ENCODE data around the gene NPHP1.
"Not testable (repeated sequence)": the region's sequence is repeated elsewhere in the genome, so short reads cannot be mapped to it uniquely, and the experiment has no call there.

Gene NPHP1

DNA sequence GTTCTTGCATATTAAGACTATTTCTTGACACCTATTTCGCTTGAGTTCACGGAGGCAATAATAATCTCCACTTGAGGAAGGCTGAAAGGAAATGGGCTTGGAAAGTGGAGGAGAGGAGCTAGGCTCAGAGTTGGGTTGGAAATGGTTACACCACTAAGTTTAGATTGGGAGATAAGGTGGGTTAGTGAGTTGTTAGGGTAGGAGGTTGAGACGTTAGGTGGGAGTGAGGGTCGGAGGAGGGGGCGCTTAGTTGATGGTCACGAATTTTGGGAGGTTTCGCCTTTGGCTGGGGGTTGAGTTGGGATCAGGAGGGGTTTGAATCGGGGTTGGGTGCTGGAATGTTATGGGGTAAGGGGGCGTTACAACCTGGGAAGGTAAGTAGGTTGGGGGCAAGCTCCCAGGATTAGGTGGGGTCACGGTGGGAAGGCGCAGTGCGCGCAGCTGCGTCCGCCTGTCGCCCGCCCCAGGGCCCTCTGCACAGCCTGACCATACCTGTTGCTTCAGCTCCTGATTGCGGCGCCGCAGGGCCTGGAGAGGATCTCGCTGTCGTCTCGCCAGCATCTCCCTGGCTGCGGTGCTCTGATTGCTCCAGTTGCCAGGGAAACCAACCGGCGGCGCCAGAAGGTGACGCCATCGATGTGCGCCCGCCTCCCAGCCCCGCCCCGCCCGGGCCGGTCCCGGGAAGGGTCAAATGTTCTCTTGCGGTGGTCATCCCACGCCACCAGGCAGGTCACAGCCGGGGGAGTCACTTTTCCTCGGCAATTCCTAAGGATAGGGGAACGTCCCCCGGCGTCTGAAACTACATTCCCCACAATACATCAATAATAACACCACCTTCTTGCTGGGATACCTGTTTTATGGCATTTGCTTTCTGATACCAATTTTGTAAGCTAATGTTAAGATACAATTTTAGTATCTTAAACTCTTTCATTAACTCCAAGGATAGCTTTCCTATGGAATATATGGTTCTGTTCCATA is at the start of gene NPHP1:
Gene NPHP1, minus strand, starts transcription at position 606 of the 978 bp plus-strand sequence. Its CDS starts 45 bp downstream, at position 561.
- peak; percentile 82 for DNase-seq

DNA sequence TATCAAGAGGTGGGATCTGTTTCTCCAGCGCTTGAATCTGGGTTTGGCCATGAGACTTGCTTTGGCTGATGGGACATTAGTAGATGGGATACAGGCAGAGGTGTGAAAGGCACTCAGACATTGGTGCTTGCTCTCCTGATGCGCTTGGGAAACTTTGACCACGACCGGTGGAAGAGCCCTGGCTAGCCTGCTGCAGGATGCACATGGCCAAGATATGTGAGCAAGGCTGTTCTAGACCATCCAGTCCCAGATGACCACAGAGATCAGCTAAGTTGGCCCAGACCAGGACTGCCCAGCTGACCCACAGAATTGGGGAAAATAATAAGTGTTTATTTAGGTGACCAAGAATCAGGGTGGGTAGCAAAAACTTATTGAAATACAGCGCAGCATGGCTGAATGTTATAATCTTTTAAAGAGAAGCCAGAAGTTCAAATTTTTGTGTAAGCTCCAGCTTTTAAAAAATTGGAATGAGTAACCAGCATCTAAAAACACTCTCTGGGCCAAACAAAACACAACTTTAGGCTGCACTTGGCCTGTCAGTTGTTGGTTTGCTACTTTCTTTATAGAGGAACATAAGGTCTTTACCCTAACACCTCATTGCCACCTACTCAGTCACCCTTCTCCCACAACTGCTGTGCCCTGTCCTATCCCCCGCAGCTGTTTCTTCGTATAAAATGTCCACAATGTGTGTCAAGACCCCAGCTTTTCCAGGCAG is 43.4 kb upstream of the NPHP1 start:
- DNase-seq, result not testable (repeated sequence)

DNA sequence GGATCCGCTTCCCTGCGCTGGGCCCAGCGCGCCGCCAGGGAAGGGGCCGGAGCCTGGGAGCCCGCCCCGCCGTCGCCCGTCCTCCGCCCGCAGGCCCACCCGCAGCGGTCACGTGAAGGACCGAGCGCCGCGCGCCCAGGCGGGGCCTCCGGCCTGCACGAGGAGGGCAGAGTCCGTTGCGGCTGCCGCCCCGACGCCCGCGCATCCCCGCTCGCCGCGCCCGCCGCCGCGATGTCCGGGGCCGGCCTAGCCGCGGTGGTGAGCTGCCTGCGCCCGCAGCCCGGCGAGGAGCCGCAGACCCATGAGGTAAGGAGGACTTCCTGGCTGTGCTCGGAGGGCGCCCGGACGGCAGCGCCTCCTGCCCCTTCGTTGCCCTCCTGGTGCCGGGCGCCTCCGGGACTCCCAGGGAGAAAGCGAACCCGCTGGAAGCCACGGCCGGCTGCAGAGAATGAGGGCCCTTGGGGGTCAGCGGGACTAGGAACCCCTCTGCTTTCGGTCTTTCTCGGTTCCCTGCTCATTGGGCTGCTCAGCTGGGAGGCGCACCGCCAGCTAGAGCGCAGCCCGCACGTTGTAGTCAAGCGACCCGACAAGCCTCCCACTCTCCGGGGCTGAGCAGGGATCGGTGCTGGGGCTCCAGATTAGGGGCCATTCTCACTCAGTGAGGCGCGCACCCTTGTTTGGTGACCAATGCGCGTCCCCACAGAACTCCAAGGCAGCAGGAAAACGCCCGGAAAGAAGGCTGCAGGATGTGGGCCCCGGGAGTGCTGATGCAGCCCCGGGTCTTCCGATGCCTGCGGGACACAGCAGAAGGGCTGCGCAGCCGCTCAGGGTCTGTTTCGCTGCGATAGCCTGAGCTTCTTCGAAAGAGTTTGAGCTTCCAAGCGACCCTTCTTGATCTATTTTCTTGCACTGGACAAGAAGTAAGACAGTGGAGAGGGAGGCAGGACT is 40.9 kb upstream of the NPHP1 start:
- not testable (repeated sequence) for DNase-seq

DNA sequence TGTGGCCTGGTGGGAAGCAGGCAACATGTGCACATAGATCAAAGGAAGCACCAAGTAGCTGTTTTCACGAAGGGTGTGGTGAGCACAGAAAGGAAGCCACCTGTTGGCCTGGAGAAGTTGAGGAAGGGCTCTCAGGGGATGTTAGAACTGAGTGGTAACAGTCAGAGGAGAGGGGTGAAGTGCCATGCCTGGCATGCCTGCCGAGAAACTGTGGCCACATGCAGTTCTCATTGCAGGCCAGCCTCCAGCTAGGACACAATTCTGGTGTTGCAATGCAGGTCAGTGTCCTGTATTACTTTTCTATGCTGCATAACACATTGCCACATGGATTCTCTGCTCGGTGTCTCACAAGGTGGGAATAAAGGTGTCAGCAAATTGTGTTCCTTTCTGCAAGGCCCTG is 38.5 kb upstream of the NPHP1 start:
- DNase-seq, result not testable (repeated sequence)

GRCh38 chr2:110234514-110234913 is 29.7 kb upstream of the NPHP1 start:
- not testable (repeated sequence) for DNase-seq

DNA sequence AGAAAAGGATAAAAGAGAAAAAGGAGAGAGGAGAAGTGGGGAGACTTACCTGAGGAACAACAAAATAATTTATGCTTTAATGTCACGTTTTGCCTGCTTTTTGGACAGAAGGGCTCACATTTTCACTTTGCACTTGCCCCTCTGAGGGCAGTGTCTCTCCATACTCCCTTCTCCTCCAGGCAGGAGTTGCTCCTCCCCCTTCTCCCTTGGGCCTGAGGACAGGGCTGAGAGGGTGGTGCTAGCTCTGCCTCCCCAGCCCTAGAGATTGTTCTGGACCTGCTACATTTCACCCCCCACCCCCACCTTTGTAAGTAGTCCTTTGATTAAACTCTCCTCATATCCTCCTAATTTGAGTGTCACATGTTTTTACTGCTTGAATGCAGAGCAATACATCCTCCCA is 25.1 kb upstream of the NPHP1 start:
- DNase-seq, result not testable (repeated sequence)

- not testable (repeated sequence) for DNase-seq
These were observed 17.8 kb upstream of the NPHP1 start for GRCh38 chr2:110222626-110223025.

GRCh38 chr2:110221938-110222337 is 17.1 kb upstream of the NPHP1 start:
- no peak for DNase-seq

DNA sequence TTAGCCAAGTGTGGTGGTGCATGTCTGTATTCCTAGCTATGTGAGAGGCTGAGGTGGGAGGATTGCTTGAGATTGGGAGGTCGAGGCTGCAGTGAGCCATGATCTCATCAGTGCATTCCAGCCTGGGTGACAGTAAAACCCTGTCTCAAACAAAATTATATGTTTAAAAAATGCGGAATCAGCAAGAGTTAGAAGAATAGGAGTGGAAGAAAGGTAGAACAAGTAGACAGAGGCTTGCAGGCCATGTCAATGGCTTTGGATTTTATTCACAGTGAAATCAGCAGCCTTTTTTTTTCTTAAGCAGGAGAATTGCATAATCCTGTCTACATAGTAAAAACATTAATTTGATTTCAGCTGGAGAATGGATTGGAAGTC is 15.4 kb upstream of the NPHP1 start:
- DNase-seq, result no peak

DNA sequence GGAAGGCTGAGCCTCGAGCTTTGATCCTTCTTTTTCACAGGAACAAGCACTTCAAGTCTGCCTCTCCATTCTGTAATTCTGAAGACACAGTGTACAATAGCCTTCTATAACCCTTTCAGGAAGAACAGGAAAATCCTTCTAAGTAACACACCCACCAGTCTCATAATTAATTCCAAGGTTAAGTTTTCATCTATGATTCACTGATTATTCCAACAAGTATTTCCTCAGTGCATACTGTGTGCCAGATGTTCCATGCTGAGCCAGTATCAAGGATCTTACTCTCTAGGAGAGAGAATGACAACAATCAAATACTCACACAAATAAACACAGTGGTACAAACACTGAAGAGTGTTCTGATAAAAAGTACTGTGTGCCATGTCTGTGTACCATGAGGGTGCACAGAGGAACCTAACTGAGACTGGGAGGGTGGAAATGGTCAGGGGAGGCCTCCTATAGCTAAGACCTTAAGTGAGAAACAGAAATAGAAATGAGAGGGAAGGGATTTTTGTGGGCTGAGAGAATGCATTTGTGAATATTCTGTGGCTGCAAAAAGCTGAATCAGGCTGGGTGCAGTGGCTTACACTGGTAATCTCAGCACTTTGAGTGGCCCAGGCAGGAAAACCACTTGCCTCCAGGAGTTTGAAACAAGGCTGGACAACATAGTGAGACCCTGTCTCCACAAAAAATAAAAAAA is 14.8 kb upstream of the NPHP1 start:
- no peak for DNase-seq

GRCh38 chr2:110218889-110219288 is 14.1 kb upstream of the NPHP1 start:
- not testable (repeated sequence) for DNase-seq

- no peak for DNase-seq
These were observed 12.0 kb upstream of the NPHP1 start for GRCh38 chr2:110216803-110217202.

- DNase-seq, result no peak
These were observed 11.4 kb upstream of the NPHP1 start for GRCh38 chr2:110216199-110216598.

DNA sequence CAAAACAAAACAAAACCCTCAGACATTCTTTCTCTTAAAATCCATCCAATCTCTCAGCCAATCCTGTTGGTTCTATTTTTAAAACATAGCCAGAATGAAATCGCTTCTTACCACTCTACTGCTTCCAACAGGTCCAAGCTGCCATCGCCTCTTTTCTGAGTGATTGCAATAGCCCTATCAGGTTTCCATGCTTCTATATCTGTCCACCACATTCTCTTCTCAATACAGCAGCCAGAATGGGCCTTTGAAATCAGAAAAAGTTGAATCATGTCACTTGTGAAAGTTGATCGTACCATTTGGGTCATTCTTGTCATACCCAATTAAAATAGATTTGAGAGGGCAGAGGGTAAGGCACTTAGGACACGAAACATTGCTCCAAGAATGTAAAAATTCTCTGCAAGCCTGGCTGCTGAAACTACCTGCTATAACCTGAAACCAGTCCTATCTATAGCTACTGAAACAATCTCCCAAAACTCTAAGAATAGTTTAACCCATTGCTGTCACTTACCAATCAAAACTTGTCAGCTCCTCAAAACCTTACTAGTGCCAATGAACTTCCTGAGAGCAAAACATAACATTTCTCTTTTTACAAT is 10.8 kb upstream of the NPHP1 start:
- no peak for DNase-seq

DNA sequence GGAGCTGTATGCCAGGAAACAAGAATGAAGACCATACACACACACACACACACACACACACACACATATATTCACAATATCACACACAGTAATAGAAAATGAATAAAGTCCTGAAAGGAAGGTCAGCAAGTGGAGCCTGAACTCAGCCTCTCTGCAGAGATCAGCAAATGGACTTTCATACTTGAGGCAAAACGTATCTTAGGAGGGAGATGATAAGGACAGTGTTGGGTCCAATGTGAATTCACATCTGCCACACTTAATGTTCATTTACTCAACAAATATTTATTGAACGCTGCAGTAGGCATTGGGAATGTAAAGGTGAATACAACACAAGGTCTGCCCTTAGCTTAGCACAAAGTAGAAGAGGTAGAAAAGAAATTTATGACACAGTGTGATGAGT is 10.3 kb upstream of the NPHP1 start:
- DNase-seq, result no peak

- DNase-seq, result not testable (repeated sequence)
These were observed 8.7 kb upstream of the NPHP1 start for GRCh38 chr2:110213522-110213921.

GRCh38 chr2:110211938-110212858 is 7.4 kb upstream of the NPHP1 start, which contains the start of gene MTLN:
MTLN (minus strand) TSS chr2:110212547; CDS start chr2:110212525, 22 bp downstream.
- DNase-seq, result peak; percentile 70

DNA sequence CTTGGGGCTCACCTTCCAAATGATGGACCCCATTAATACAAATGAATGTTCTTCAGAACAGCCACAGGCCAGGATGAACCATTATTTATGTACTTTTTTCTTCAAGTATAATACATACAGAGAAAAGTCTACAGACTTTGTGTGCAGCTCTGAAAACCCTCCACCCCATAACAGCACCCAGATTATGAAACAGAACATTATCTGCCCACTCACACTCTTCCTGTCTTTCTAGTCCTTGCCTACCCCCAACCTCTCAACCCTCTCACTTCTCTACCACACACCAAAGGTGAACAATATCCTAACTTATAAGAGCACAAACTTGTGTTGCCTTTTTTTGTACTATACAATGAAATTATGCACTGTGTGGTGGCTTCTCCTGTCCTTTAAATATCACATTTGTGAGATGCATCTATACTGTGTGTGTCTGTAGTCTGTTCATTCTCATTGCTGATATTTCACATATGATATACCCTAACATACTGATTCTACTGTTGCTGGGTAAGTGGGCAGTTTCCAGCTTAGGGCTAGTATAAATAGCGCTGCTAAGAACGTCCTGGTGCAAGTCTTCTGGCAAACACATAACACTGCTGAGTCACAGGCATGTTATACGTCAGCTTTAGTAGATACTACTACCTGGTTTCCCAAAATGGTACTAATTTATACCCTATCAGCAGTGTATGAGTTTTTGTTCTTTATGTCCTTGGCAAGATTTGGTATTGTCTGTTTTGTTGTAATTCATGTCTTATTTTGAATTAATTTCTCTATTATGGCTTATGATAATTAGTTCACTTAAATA is 1.0 kb upstream of the NPHP1 start:
- no peak for DNase-seq

DNA sequence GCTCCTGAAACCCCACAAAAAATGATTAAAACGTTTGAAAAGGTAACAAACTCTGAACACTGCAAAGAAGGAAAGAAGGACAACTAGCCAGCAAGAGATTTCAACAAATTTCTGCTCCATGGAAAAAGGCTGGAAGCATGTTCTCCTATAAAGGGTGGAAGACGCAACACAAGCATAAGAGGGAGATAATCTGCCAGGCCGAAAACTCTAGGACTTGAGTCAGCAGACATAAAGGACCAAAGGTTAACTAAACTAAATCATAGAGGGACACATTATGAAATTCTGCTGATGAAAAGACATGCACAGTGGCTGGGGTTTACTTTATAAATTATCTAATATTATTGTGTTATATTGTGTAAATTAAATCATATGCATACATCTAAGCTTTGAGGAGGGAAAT is 6.8 kb downstream of the NPHP1 start:
- DNase-seq, result no peak

DNA sequence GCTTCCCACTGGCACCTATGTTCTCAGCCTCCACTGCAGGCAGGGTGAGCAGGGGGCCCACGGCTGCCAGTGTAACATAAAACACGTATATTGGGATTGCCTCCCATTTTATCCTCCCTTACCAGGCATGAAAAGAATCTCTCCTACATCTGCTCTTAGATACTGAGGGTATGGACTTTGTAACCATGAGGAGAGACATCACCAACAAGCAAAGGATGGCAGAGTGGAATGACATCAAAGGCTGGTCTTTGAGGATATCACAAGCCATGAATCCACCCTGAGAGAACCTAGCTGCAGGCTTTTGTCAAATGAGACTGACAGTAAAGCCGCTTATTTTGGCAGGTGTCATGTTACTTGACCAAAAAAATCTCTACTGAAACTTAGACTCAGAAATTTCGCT is 7.4 kb downstream of the NPHP1 start:
- DNase-seq, result no peak

Measured in activated CD8-positive, alpha-beta memory T cell treated with anti-CD3 and anti-CD28 coated beads, Interleukin-2, amount 50 U/mL, for 4 hours (primary cell).